ENCODE results near the gene SAMD14.
A peak's percentile ranks its signal among the peaks of the same experiment; 100 is the strongest.

The SAMD14 gene

GRCh38 chr17:50129728-50130558, at the start of gene SAMD14:
TSS of gene SAMD14 (minus strand) at chr17:50130160. CDS start at chr17:50124959, 5,201 bp downstream.
- DNase-seq (ENCODE audit: low spot score): peak; percentile 70

GRCh38 chr17:50177983-50178834, 48.2 kb upstream of the SAMD14 start:
- peak; percentile 79 for DNase-seq (ENCODE audit: low spot score)

- DNase-seq (ENCODE audit: low spot score): no peak
Measured at GRCh38 chr17:50177476-50177875, 47.5 kb upstream of the SAMD14 start.

GRCh38 chr17:50176559-50177357, 46.8 kb upstream of the SAMD14 start:
- DNase-seq (ENCODE audit: low spot score): no peak

- no peak for DNase-seq (ENCODE audit: low spot score)
Measured at GRCh38 chr17:50175035-50175807, 45.3 kb upstream of the SAMD14 start.

GRCh38 chr17:50174444-50174843, 44.5 kb upstream of the SAMD14 start:
- DNase-seq (ENCODE audit: low spot score): no peak

GRCh38 chr17:50173335-50173941, 43.5 kb upstream of the SAMD14 start:
- DNase-seq (ENCODE audit: low spot score): no peak

GRCh38 chr17:50172936-50173334, 43.0 kb upstream of the SAMD14 start:
- no peak for DNase-seq (ENCODE audit: low spot score)

- no peak for DNase-seq (ENCODE audit: low spot score)
Measured at GRCh38 chr17:50172130-50172529, 42.2 kb upstream of the SAMD14 start.

- no peak for DNase-seq (ENCODE audit: low spot score)
Measured at GRCh38 chr17:50171371-50172071, 41.6 kb upstream of the SAMD14 start.

- no peak for DNase-seq (ENCODE audit: low spot score)
Measured at GRCh38 chr17:50170662-50171370, 40.9 kb upstream of the SAMD14 start.

- no peak for DNase-seq (ENCODE audit: low spot score)
Measured at GRCh38 chr17:50169881-50170459, 40.0 kb upstream of the SAMD14 start.

- peak; percentile 82 for DNase-seq (ENCODE audit: low spot score)
Measured at GRCh38 chr17:50169121-50169764, 39.3 kb upstream of the SAMD14 start.

- DNase-seq (ENCODE audit: low spot score): no peak
Measured at GRCh38 chr17:50168319-50168718, 38.4 kb upstream of the SAMD14 start.

- DNase-seq (ENCODE audit: low spot score): no peak
Measured at GRCh38 chr17:50167371-50167770, 37.4 kb upstream of the SAMD14 start.

- DNase-seq (ENCODE audit: low spot score): no peak
Measured at GRCh38 chr17:50166518-50167181, 36.7 kb upstream of the SAMD14 start.

GRCh38 chr17:50165867-50166517, 36.0 kb upstream of the SAMD14 start, which contains the start of gene SGCA:
TSS of gene SGCA (plus strand) at chr17:50166005. CDS start at chr17:50166041, 36 bp downstream.
- no peak for DNase-seq (ENCODE audit: low spot score)

GRCh38 chr17:50165466-50165865, 35.5 kb upstream of the SAMD14 start:
- no peak for DNase-seq (ENCODE audit: low spot score)

Data from iPS-NIHi11 (cell line).